GM12878 (cell line): ENCODE data around the gene ADGRL3.

Experiments
- CBFB ChIP-seq: IDR thresholded peaks from 2 replicates; pipeline ENCODE4 v1.6.1; 2016; ENCODE audit warnings: antibody characterized with exemption, low read depth
- CTCF ChIP-seq, 3 experiments: IDR thresholded peaks in 2 of 3; conservative IDR thresholded peaks in 1 of 3; 2 replicates each; pipeline ENCODE4 v1.5.1; 2011; ENCODE audit warnings: low read depth in 3 of 3, low read length in 3 of 3, mild to moderate bottlenecking in 3 of 3, control low read depth in 2 of 3, moderate library complexity in 2 of 3, inconsistent platforms in 1 of 3, mixed read lengths in 1 of 3; ENCODE audit not compliant: control insufficient read depth in 2 of 3, insufficient read depth in 1 of 3; ENCODE audit errors: extremely low read depth in 1 of 3
- E2F4 ChIP-seq: IDR thresholded peaks from 2 replicates; pipeline ENCODE4 v1.6.1; 2012; ENCODE audit warnings: low read depth, low read length, improper control_type of control experiment
- EZH2 ChIP-seq: IDR thresholded peaks from 2 replicates; pipeline ENCODE4 v1.6.1; 2012; ENCODE audit warnings: low read depth, mild to moderate bottlenecking, control low read depth, inconsistent platforms, low read length, borderline replicate concordance; ENCODE audit not compliant: control insufficient read depth
- FOXM1 ChIP-seq: IDR thresholded peaks from 2 replicates; pipeline ENCODE4 v1.6.1; 2012; ENCODE audit warnings: low read depth, mild to moderate bottlenecking, inconsistent platforms, low read length, moderate library complexity
- GABPA ChIP-seq: IDR thresholded peaks from 2 replicates; pipeline ENCODE4 v1.6.1; 2014; ENCODE audit warnings: antibody characterized with exemption, low read depth, mild to moderate bottlenecking, inconsistent platforms
- HDAC6 ChIP-seq: fragments of 200-600 bp; sonication (generic); IDR thresholded peaks from one replicate; pipeline ENCODE4 v1.8.0; 2017; ENCODE audit warnings: antibody characterized with exemption; ENCODE audit not compliant: unreplicated experiment
- JUNB ChIP-seq: IDR thresholded peaks from 2 replicates; pipeline ENCODE4 v1.6.1; 2016; ENCODE audit warnings: antibody characterized with exemption, mild to moderate bottlenecking
- MYC ChIP-seq: IDR thresholded peaks from 2 replicates; pipeline ENCODE4 v1.6.1; 2011; ENCODE audit warnings: mild to moderate bottlenecking, low read length, moderate library complexity, inconsistent platforms; ENCODE audit not compliant: insufficient read depth, insufficient replicate concordance, insufficient read length, severe bottlenecking
- NR2C2 ChIP-seq: IDR thresholded peaks from 2 replicates; pipeline ENCODE4 v1.6.1; 2011; ENCODE audit warnings: borderline replicate concordance, low read depth; ENCODE audit not compliant: control insufficient read depth, insufficient read length
- SMC3 ChIP-seq: IDR thresholded peaks from 2 replicates; pipeline ENCODE4 v1.6.1; 2011; ENCODE audit warnings: low read length, improper control_type of control experiment, borderline replicate concordance
- TAF1 ChIP-seq: IDR thresholded peaks from 2 replicates; pipeline ENCODE4 v1.6.1; 2011; ENCODE audit warnings: mild to moderate bottlenecking, low read depth, low read length, borderline replicate concordance
- ZNF217 ChIP-seq: fragments of 450-650 bp; IDR thresholded peaks from 2 replicates; pipeline ENCODE4 v1.6.1; 2017; ENCODE audit warnings: antibody characterized with exemption, mild to moderate bottlenecking
- TF ChIP-seq, protein P1 (sequence below): IDR thresholded peaks from 2 replicates; pipeline ENCODE4 v1.6.1; 2012; ENCODE audit warnings: low read depth, low read length, improper control_type of control experiment

- no peak for TF ChIP-seq CTCF (IDR thresholded peaks at IDR 0.05 in 2 of 3, conservative IDR thresholded peaks at IDR 0.05 in 1 of 3; ENCODE audit: control insufficient read depth in 2 of 3, extremely low read depth in 1 of 3, insufficient read depth in 1 of 3, low read depth in 3 of 3, low read length in 3 of 3)
- TF ChIP-seq MYC: no peak
- TF ChIP-seq FOXM1: no peak
- no peak for TF ChIP-seq JUNB
- TF ChIP-seq GABPA: no peak
- no peak for TF ChIP-seq TAF1
- TF ChIP-seq CBFB: no peak
- no peak for TF ChIP-seq HDAC6
- no peak for TF ChIP-seq EZH2
- no peak for TF ChIP-seq ZNF217
- TF ChIP-seq E2F4: no peak
- TF ChIP-seq, protein P1, sequence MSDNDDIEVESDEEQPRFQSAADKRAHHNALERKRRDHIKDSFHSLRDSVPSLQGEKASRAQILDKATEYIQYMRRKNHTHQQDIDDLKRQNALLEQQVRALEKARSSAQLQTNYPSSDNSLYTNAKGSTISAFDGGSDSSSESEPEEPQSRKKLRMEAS: no peak
- no peak for TF ChIP-seq NR2C2
- TF ChIP-seq SMC3: no peak
These were observed 349.2 kb downstream of the ADGRL3 start for GRCh38 chr4:61549336-61549735.
